Activated CD4-positive, alpha-beta T cell treated with anti-CD3 and anti-CD28 coated beads, Interleukin-2, amount 50 U/mL, for 1 hour (primary cell): ENCODE results near the gene FOXRED2.
"Not testable (repeated sequence)": the region's sequence is repeated elsewhere in the genome, so short reads cannot be mapped to it uniquely, and the experiment has no call there.

Experiments used
- DNase-seq: peaks from one replicate; pipeline ENCODE4 v3.0.0-alpha.2; 2020

Gene FOXRED2

GRCh38 chr22:36506637-36507517, at the start of gene FOXRED2:
Gene FOXRED2 (minus strand): TSS chr22:36507040. CDS start chr22:36506422, 618 bp downstream.
- DNase-seq: peak; percentile 86

DNA sequence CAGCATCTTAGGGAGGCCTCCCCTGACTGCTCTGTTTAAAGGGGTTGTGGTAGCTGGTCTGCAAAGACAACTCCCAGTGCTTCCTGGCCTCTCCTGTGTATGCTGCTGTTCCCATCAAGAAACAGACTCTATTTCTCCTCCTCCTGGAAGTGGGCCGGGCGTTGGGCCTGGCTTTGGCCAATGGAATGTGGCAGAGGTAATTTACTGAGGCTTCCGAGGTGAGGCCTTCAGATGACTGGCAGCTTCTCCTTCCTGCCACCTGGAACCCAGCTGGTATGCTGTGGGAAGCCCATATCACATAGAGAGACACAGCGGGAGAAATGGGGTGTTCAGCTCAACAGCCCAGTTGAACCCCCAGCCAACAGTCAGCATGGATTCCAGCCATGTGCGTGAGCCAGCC, 47.3 kb upstream of the FOXRED2 start:
- no peak for DNase-seq

- DNase-seq: no peak
Measured at GRCh38 chr22:36552289-36552688, 45.4 kb upstream of the FOXRED2 start.

DNA sequence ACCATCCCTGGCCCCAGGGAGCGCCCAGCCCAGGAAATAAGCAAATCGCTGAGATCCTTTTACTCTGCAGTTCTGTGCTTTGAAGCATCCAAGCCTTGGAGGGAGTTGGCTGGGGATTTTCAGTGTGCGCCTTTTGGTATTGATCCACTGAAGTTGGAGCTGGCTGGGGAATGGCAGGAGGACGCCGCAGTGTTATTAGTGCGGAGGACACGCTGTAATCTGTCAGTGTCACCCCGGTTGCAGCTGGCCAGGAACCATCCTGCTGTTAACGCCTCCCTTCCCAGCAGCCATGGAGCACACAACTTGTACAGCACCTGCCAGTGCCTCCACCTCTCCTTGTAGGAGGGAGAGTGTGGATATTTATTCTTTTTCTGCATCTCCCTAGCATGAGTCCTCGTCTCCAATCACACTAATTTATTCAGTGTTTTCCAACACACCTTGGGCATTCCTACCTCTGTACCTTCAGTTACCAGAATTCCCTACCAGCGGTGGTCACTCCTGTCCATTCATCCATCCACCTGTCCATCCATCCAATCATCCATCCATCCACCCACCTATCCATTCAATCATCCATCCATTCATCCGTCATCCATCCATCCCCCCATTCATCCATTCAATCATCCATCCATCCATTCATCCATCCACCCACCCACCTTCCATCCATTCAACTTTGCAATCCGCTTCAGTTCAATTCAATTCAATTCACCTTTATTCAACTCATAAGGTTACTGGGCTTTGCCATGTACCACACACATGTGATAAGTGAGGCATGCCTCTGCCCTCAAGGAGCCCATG, 44.1 kb upstream of the FOXRED2 start:
- DNase-seq: no peak

DNA sequence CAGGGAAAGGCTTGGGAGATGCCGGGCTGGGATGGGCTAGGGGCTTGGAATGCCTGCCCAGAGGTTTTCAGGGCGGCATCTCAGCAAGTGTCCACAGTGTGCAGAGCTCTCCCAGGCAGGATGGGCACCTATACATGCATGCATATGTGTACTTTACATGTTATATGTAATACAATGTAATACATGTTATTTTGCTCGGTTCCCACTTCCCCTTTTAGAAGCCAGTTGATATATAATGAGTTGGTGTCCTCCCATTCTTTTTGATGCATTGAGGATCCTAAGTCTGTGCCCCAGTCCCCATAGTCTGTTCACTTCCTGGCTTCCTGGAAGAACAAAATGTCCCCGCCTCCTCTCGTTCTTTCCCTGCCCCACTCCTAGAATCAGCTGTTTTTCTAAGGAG, 42.2 kb upstream of the FOXRED2 start:
- no peak for DNase-seq

DNA sequence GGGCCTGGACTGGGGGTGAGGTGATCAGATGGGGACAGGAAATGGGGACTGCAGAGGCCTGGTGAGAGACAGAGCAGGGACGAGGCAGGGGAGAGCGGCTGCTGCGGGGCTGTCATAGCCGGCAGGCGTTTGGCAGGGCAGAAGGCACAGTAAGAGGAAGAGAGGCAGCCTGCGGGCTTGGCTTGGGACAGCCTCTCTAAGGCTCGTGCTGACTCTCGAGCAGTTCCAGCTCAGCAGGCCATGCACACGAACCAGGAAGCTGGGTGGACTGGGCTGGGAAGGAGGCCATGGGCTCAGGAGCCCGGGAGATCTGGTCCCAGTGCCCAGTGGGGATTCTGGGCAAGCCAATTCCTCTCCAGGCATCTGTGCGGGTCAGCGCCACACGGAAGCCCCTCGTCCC, 41.8 kb upstream of the FOXRED2 start:
- DNase-seq: no peak

DNA sequence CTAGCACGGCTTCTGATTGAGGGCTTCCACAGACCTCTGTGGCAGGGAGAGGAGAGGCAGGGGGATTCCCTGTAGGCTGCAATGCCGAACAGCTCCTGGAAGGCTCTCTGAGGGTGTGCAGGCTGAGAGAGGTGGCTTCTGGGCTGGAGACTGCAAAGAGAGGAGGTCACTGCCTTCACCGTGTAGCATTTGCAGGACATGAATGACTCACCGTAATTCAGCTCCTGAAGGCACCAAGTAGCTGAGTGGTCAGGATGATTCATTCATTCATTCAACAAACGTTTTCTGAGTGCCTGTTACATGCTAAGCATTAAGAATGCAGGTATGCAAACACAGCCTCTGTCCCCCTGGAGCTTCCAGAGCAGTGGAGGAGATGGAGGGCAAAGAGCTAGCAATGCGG, 40.1 kb upstream of the FOXRED2 start:
- DNase-seq: no peak

DNA sequence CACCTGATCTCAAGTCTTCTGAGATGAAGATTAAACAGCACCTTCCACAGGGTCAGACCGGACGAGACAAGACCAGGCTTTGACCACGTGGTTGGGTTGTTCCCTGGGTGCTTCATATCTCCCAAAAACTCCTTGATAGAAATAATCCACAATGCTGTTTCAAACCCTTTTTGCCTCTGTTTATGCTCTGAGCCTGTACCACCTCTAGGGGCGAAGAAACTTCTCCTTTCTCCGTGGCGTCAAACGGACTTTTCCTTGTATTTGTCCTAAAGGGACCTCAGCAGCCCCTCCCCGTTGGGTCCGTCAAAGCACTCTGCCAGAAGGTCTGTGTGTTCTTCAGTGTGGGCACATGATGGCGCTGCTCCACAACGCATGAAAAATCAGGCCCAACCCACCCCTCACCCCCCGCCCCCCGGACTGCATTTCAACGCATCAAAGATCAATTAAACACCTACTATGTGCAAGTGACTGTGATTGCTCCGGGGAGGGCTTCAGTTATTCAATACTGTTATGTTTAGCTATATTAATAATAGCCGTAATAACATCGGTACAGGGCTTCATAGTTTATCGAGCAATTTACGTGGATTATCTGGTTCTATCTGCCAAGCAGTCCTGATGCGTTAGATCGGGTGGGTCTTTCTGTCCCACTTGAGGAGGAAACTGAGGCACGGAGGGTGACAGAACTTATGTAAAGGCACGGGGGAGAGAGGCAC, 39.4 kb upstream of the FOXRED2 start:
- DNase-seq: peak; percentile 18

DNA sequence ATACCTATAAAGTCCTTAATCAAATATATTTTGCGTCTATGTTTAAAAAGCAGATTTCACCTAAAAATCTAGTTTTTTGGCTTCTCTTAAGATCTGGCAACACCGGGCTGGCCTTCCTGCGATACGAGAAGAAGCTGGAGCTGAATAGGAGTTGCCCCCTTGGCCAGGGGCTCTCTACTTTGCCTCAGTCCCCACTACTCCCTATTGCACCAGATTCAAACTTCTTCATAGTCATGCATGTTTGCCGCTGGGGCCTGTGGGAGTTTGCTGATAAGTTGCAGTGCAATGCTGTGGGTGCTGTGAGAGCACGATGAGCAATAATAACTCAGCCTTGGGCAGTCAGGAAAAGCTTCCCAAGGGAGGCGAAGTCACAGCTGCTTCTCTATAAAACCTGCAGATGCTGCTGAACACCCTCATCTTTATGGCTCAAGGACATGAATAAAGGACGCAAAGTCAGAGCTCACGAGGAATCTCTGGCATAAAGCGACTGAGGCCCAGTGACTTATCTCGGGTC, 37.3 kb upstream of the FOXRED2 start:
- DNase-seq: no peak

DNA sequence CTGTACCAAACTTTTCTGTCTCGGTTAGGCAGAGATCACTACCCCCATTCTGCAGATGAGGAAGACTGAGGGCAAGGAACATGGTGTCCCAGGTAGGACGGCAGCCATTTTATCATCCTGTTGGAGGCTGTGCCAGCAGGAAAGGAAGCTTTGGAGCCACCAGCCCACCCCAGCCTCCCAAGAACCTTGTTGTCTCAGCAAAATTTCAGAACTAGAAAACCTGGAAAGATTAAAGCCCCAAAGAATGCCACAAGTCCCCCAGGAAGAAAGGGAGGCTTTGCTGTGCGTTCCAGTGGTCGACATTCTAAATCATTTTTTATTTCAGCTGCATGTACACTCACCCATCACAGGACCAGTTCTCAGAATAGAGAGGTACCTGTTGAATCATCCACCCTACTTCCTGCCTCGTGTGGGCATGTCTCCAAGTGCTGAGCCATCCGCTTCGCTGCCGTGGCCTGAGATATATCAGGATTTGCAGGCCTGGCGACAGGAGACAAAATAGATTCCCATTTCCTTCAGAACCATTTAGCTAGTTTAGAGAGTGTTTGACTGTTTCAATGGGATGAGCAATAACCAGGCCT, 35.1 kb upstream of the FOXRED2 start:
- no peak for DNase-seq

DNA sequence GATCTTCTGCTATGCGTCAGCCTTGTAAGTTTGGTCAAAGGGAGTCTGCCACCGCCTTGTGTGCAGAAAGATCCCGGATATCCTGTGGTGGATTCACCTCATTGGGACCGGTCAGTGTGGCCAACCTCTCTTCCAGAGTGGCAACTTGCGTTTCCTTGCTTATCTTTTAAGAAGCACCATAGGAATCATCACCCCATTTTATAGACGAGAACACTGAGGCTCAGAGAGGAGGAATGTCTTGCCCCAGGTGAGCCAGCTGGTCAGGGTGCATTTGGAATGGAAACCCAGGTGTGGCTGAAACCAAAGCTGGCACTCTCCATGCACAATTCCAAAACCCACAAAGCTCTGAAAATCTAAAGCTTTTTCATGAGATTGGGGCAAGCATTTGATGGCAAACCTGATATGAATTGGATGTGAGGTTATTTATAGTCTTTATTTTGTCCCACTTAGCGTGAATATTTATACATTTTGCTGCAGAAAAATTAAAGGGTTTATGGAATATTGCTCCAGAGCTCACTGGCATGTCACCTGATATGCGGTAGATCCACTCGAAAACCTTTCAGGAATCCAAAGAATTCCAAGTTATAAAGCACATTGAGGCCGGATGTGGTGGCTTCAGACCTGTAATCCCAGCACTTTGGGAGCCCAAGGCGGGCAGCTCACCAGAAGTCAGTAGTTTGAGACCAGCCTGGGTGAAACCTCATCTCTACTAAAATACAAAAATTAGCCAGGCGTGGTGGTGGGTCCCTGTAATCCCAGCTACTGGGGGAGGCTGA, 34.2 kb upstream of the FOXRED2 start:
- no peak for DNase-seq

GRCh38 chr22:36538529-36538928, 31.7 kb upstream of the FOXRED2 start:
- DNase-seq: no peak

DNA sequence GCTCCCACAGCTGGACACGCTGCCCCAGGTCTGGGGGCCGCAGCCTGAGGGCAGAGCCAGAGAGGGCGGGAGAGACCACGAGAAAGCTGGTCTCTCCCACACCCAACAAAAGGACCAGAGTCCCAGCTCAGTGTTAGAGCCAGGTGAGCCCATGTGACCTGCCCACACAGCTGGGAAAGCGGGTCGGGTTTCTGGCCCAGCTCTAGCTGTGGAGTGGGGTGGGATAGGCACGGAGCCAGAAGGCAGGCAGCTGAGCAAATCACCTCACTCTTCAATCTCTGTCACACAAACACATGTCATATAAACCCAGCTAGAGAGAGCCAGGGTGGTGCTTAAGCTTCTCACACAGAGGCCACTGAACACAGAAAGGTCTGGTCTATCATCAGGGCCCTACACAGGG, 29.9 kb upstream of the FOXRED2 start:
- no peak for DNase-seq

DNA sequence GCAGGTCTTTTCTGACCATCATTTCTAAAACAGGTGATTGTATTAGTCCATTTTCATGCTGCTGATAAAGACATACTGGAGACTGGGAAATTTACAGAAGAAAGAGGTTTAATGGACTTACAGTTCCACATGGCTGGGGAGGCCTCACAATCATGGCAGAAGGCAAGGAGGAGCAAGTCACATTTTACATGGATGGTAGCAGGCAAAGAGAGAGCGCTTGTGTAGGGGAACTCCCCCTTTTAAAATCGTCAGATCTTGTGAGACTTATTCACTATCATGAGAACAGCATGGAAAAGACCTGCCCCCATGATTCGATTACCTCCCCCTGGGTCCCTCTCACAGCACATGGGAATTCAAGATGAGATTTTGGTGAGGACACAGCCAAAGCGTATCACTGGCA, 26.5 kb upstream of the FOXRED2 start:
- not testable (repeated sequence) for DNase-seq

DNA sequence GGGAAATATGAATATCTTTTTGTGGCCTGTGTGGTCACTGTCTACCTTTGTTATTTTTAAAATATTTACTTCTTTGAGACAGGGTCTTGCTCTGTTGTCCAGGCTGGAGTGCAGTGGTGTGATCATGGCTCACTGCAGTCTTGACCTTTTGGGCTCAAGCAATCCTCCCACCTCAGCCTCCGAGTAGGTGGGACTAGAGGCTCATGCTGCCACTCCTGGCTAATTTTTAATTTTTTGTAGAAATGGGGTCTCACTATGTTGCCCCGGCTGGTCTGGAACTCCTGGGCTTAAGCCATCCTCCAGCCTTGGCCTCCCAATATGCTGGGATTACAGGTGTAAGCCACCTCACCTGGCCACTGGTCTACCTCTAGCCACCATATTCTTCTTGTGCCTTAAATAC, 25.6 kb upstream of the FOXRED2 start:
- no peak for DNase-seq

- DNase-seq: peak; percentile 97
Measured at GRCh38 chr22:36528795-36529751, 22.2 kb upstream of the FOXRED2 start, which contains the start of gene EIF3D. Gene EIF3D (minus strand): TSS chr22:36529166. CDS start chr22:36526121, 3,045 bp downstream.

DNA sequence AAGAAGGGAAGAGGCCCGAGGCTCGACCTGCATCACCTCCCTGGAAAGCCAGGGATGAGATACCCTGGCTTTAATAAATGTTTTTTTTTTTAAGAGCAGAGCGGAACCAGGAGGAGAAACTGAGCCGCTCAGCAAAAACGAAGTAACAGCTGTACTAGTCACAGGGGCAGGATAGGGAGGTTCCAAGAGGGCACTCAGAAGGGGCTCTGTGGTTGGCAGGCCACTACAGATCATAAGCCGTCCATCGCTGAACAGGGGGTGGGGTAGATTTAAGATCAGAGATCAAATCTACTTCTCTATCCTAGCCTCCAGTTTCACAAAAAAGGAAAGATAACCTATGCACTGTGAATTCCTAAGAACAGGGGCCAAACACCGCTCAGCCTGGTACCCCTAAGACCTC, 21.5 kb upstream of the FOXRED2 start:
- DNase-seq: no peak

DNA sequence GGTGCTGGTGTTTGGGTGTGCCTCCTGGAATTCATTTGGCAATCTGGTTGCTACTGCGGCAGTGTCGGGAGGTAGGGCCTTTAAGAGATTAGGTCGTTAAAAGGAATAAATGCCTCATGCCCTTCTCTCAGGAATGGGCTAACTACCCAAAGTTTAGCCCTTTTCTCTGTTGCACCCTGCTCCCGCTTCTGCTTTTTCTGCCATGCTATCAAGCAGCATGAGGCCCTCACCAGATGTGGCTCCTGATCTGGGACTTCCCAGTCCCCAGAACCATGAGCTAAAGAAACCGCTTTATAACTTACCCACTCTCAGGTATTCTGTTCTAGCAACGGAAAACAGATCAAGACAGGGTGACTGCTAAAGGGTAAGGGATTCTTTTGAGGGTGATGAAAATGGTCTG, 15.8 kb upstream of the FOXRED2 start:
- no peak for DNase-seq

GRCh38 chr22:36520423-36520822, 13.6 kb upstream of the FOXRED2 start:
- DNase-seq: no peak

DNA sequence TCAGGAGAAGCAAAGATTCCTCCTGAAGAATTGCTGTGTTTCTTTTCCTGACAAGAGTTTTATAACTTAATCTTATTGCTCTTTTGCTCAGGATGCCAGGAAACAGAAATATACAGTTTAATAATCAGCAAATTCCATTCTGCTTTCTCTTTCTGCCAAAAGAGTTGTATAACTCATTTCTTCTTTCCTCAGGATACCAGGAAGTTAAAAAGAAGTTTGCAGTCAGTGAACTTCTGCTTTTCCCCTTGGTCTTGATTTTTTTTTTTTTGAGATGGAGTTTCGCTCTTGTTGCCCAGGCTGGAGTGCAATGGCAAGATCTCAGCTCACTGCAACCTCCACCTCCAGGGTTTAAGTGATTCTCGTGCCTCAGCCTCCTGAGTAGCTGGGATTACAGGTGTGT, 13.1 kb upstream of the FOXRED2 start:
- DNase-seq: not testable (repeated sequence)

DNA sequence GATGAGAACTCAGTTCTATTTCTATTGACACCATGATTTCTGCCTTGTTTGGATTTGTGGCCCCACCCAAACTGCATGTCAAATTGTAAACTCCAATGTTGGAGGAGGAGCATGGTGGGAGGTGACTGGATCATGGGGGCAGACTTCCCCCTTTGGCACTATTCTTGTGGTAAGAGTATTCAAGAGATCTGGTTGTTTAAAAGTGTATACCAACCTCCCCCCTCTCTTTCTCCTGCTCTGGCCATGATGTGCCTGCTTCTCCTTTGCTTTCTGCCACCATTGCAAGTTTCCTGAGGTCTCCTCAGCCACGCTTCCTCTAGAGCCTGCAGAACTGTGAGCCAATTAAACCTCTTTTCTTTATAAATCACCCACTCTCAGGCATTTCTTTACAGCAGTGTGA, 7.9 kb upstream of the FOXRED2 start:
- no peak for DNase-seq
